GM23338 (cell line): ENCODE results near the gene PLEKHD1. TPM values are rescaled to one million over a fixed set of nuclear protein-coding genes. Genes with fewer than 3 reads are reported as not detected.

Experiments
- ATAC-seq: fragments of 200-7000 bp; cut with Tn5 transposase; 3 replicates; pipeline ENCODE4 v1.9.1; 2020
- DNase-seq: peaks from one replicate; pipeline ENCODE4 v3.0.0-alpha.2; 2015; ENCODE audit warnings: low spot score
- H2AFZ ChIP-seq: fragments of 200-600 bp; sonication (generic); 2 replicates; pipeline ENCODE4 v1.8.0; 2016; ENCODE audit warnings: antibody characterized with exemption, mild to moderate bottlenecking, moderate library complexity
- H3F3A ChIP-seq: fragments of 200-600 bp; sonication (generic); replicated peaks from 2 replicates; pipeline ENCODE4 v1.8.0; 2017; ENCODE audit warnings: antibody characterized with exemption, mixed run types, low read depth
- H3K27ac ChIP-seq: fragments of 200-600 bp; sonication (generic); 2 replicates; pipeline ENCODE4 v1.6.1; 2016; ENCODE audit warnings: low read depth
- H3K27me3 ChIP-seq: fragments of 200-600 bp; sonication (generic); 2 replicates; pipeline ENCODE4 v1.8.0; 2016; ENCODE audit warnings: mild to moderate bottlenecking, mixed run types, moderate library complexity; ENCODE audit not compliant: insufficient read depth
- H3K36me3 ChIP-seq: fragments of 200-600 bp; sonication (generic); 2 replicates; pipeline ENCODE4 v1.8.0; 2016; ENCODE audit warnings: mild to moderate bottlenecking; ENCODE audit not compliant: insufficient read depth
- H3K4me1 ChIP-seq: fragments of 200-600 bp; sonication (generic); 2 replicates; pipeline ENCODE4 v1.8.0; 2016; ENCODE audit warnings: mild to moderate bottlenecking, moderate library complexity; ENCODE audit not compliant: insufficient read depth
- H3K4me2 ChIP-seq: fragments of 200-600 bp; sonication (generic); 2 replicates; pipeline ENCODE4 v1.7.1; 2017; ENCODE audit warnings: mixed run types
- H3K4me3 ChIP-seq: fragments of 200-600 bp; sonication (generic); 2 replicates; pipeline ENCODE4 v1.6.1; 2016; ENCODE audit warnings: mixed run types
- H3K79me2 ChIP-seq: fragments of 200-600 bp; sonication (generic); replicated peaks from 2 replicates; pipeline ENCODE4 v1.8.0; 2017; ENCODE audit warnings: mild to moderate bottlenecking; ENCODE audit not compliant: insufficient read depth
- H3K9me2 ChIP-seq: fragments of 200-600 bp; sonication (generic); 2 replicates; pipeline ENCODE4 v1.8.0; 2017; ENCODE audit not compliant: insufficient read depth
- H4K20me1 ChIP-seq: fragments of 200-600 bp; sonication (generic); replicated peaks from 2 replicates; pipeline ENCODE4 v1.8.0; 2017; ENCODE audit warnings: mild to moderate bottlenecking; ENCODE audit not compliant: insufficient read depth
- H3K27ac Mint-ChIP-seq: 2 replicates; pipeline ENCODE4 v1.8.0; 2020; ENCODE audit warnings: inconsistent platforms, mild to moderate bottlenecking, moderate library complexity, mixed read lengths
- H3K27me3 Mint-ChIP-seq: 3 replicates; pipeline ENCODE4 v1.8.0; 2022; ENCODE audit warnings: low read depth, mild to moderate bottlenecking, moderate library complexity, mixed read lengths, inconsistent platforms; ENCODE audit not compliant: insufficient read depth, poor library complexity
- H3K36me3 Mint-ChIP-seq: 3 replicates; pipeline ENCODE4 v1.8.0; 2021; ENCODE audit warnings: low read depth, mild to moderate bottlenecking, inconsistent platforms, moderate library complexity, mixed read lengths
- H3K4me1 Mint-ChIP-seq: 3 replicates; pipeline ENCODE4 v1.8.0; 2020; ENCODE audit warnings: mild to moderate bottlenecking, inconsistent platforms, mixed read lengths
- H3K4me3 Mint-ChIP-seq: 3 replicates; pipeline ENCODE4 v1.8.0; 2021; ENCODE audit warnings: moderate library complexity, mild to moderate bottlenecking, inconsistent platforms, mixed read lengths
- H3K9me3 Mint-ChIP-seq: 3 replicates; pipeline ENCODE4 v1.8.0; 2020; ENCODE audit warnings: moderate library complexity, mild to moderate bottlenecking, inconsistent platforms, mixed read lengths
- EZH2 ChIP-seq: fragments of 200-600 bp; sonication (generic); IDR thresholded peaks from one replicate; pipeline ENCODE4 v1.8.0; 2017; ENCODE audit warnings: antibody characterized with exemption, mild to moderate bottlenecking, low read depth; ENCODE audit not compliant: unreplicated experiment
- JUNB ChIP-seq: IDR thresholded peaks from one replicate; pipeline ENCODE4 v1.6.1; 2016; ENCODE audit warnings: antibody characterized with exemption; ENCODE audit not compliant: unreplicated experiment
- ZNF114 ChIP-seq: fragments of 250-450 bp; sonication (Bioruptor Pico); IDR thresholded peaks from 2 replicates; pipeline ENCODE4 v1.5.0; 2020; ENCODE audit warnings: mild to moderate bottlenecking, moderate library complexity
- ZNF331 ChIP-seq: fragments of 250-450 bp; sonication (Bioruptor Pico); IDR thresholded peaks from 2 replicates; pipeline ENCODE4 v1.5.0; 2020; ENCODE audit warnings: low read depth, mild to moderate bottlenecking, moderate library complexity
- polyA plus RNA-seq: library from polyadenylated mRNA; unstranded; fragments of >200 nt; fragmentation: Nextera tagmentation; extraction: Ambion mirVana; gene quantifications from 2 replicates; pipeline ENCODE4 v1.2.1, GENCODE V29; 2016
- total RNA-seq: library from RNA; depleted of rRNA; stranded (reverse); fragments of >200 nt; shearing (Covaris generic); gene quantifications from 2 replicates; pipeline ENCODE4 v1.2.3, GENCODE V29; 2014
- TF ChIP-seq, protein P1 (sequence below): IDR thresholded peaks from 2 replicates; pipeline ENCODE4 v1.6.1; 2016; ENCODE audit warnings: antibody characterized with exemption
- TF ChIP-seq, protein P2 (sequence below): IDR thresholded peaks from one replicate; pipeline ENCODE4 v1.6.1; 2018; ENCODE audit warnings: antibody characterized with exemption; ENCODE audit not compliant: unreplicated experiment
- TF ChIP-seq, protein P3 (sequence below): fragments of 250-450 bp; sonication (Bioruptor Pico); IDR thresholded peaks from 2 replicates; pipeline ENCODE4 v1.5.0; 2020; ENCODE audit warnings: mild to moderate bottlenecking, moderate library complexity
- TF ChIP-seq, protein P4 (sequence below), 2 experiments: fragments of 200-600 bp in 1 of 2; sonication (generic) in 1 of 2; conservative IDR thresholded peaks; 2 replicates each; pipeline versions ENCODE4 v1.5.1 to v1.6.1; 2016 to 2017; ENCODE audit warnings: antibody characterized with exemption in 2 of 2, low read depth in 2 of 2, mild to moderate bottlenecking in 2 of 2, moderate library complexity in 1 of 2

Gene PLEKHD1
- total and polyA plus RNA-seq, 2 experiments from 2014 or later = 0.19 to 0.28 TPM

DNA sequence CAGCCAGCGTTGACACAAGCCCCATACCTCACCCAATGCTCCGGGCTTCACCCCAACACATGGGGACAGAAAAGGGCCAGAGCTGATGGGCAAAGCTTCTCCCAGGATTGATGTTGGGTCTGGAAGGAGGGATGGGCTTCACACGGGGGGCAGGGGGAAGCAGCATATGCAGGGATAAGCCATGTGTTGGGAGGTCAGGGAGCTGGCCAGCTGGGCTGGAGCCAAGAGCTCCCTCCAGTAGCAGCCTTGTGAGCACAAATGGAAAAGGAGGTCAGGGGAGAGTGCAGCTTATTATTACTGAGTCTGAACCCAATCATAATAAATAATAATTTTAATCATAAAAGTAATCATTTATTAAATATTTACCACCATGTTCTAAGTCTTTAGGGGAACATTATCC is 9.3 kb downstream of the PLEKHD1 start:
- H3K4me1 Mint-ChIP-seq = no peaks in the 10 kb centered on the region
- Histone ChIP-seq H3K27me3 (no peaks in the 10 kb centered on the region), H2AFZ (no peak overlapping the region), H3K4me1 (no peaks in the 10 kb centered on the region), H3F3A (no peaks in the 10 kb centered on the region), H3K4me2 (no peak overlapping the region), H3K36me3 (no peaks in the 10 kb centered on the region), H3K79me2 (no peaks in the 10 kb centered on the region), H3K27ac (no peak overlapping the region), H4K20me1 (no peaks in the 10 kb centered on the region; the same call in 1 of the 2 replicates), H3K4me3 (no peak overlapping the region), H3K9me2 (no peaks in the 10 kb centered on the region)
- H3K27me3 Mint-ChIP-seq = peaks cover 5% of the 10 kb centered on the region
- H3K27ac Mint-ChIP-seq = no peak overlapping the region
- no peaks in the 10 kb centered on the region for H3K36me3 Mint-ChIP-seq
- no peak overlapping the region for H3K4me3 Mint-ChIP-seq
- no peak for DNase-seq
- no peaks in the 10 kb centered on the region for H3K9me3 Mint-ChIP-seq
- no peak for TF ChIP-seq ZNF331 (CRISPR knock-in tag)
- ATAC-seq = no peak

DNA sequence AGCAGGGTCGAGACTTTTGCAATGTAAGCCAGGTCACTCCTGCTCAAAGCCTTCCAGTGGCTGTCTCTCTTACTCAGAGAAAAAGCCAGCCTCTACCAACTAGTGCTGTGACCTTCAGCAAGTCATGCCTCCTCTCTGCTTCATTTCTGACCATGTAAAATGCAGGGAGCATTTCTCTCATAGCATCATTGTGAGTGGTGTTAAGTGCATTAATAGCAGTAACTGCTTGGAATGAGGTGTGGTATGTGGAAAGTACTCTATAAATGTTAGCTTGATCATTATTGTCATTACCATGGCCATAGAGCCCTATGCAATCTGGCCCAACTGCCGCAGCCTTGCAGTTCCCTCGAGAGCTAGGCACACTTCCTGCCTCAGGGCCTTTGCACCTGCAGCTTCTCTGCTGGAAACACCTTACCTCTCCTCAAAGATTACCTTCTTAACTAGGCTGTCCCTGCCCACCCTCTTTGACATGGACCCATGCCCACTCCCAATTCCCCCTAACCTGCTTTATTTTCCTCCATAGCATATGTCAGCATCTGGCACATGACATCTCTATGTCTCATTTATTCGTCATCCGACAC is 10.9 kb downstream of the PLEKHD1 start:
- Mint-ChIP-seq H3K4me1 (no peaks in the 10 kb centered on the region), H3K27ac (no peak overlapping the region), H3K36me3 (no peaks in the 10 kb centered on the region), H3K9me3 (no peaks in the 10 kb centered on the region), H3K4me3 (no peak overlapping the region), H3K27me3 (peaks cover 5% of the 10 kb centered on the region)
- no peak for DNase-seq
- no peaks in the 10 kb centered on the region; the same call in 1 of the 2 replicates for H4K20me1 ChIP-seq
- no peak overlapping the region for H2AFZ ChIP-seq
- no peaks in the 10 kb centered on the region for H3K9me2 ChIP-seq
- H3K4me3 ChIP-seq = no peak overlapping the region
- no peaks in the 10 kb centered on the region for H3K36me3 ChIP-seq
- no peaks in the 10 kb centered on the region for H3K27me3 ChIP-seq
- no peaks in the 10 kb centered on the region for H3K79me2 ChIP-seq
- H3K4me2 ChIP-seq = no peak overlapping the region
- H3K27ac ChIP-seq = no peak overlapping the region
- no peak for ATAC-seq
- H3K4me1 ChIP-seq = no peaks in the 10 kb centered on the region
- no peaks in the 10 kb centered on the region for H3F3A ChIP-seq
- TF ChIP-seq ZNF331 (CRISPR knock-in tag) (no peak), EZH2 (no peak), ZNF114 (no peak), JUNB (no peak)
- TF ChIP-seq, protein P1, sequence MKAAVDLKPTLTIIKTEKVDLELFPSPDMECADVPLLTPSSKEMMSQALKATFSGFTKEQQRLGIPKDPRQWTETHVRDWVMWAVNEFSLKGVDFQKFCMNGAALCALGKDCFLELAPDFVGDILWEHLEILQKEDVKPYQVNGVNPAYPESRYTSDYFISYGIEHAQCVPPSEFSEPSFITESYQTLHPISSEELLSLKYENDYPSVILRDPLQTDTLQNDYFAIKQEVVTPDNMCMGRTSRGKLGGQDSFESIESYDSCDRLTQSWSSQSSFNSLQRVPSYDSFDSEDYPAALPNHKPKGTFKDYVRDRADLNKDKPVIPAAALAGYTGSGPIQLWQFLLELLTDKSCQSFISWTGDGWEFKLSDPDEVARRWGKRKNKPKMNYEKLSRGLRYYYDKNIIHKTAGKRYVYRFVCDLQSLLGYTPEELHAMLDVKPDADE = no peak
- TF ChIP-seq, protein P2, sequence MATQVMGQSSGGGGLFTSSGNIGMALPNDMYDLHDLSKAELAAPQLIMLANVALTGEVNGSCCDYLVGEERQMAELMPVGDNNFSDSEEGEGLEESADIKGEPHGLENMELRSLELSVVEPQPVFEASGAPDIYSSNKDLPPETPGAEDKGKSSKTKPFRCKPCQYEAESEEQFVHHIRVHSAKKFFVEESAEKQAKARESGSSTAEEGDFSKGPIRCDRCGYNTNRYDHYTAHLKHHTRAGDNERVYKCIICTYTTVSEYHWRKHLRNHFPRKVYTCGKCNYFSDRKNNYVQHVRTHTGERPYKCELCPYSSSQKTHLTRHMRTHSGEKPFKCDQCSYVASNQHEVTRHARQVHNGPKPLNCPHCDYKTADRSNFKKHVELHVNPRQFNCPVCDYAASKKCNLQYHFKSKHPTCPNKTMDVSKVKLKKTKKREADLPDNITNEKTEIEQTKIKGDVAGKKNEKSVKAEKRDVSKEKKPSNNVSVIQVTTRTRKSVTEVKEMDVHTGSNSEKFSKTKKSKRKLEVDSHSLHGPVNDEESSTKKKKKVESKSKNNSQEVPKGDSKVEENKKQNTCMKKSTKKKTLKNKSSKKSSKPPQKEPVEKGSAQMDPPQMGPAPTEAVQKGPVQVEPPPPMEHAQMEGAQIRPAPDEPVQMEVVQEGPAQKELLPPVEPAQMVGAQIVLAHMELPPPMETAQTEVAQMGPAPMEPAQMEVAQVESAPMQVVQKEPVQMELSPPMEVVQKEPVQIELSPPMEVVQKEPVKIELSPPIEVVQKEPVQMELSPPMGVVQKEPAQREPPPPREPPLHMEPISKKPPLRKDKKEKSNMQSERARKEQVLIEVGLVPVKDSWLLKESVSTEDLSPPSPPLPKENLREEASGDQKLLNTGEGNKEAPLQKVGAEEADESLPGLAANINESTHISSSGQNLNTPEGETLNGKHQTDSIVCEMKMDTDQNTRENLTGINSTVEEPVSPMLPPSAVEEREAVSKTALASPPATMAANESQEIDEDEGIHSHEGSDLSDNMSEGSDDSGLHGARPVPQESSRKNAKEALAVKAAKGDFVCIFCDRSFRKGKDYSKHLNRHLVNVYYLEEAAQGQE = no peak
- TF ChIP-seq, protein P3, sequence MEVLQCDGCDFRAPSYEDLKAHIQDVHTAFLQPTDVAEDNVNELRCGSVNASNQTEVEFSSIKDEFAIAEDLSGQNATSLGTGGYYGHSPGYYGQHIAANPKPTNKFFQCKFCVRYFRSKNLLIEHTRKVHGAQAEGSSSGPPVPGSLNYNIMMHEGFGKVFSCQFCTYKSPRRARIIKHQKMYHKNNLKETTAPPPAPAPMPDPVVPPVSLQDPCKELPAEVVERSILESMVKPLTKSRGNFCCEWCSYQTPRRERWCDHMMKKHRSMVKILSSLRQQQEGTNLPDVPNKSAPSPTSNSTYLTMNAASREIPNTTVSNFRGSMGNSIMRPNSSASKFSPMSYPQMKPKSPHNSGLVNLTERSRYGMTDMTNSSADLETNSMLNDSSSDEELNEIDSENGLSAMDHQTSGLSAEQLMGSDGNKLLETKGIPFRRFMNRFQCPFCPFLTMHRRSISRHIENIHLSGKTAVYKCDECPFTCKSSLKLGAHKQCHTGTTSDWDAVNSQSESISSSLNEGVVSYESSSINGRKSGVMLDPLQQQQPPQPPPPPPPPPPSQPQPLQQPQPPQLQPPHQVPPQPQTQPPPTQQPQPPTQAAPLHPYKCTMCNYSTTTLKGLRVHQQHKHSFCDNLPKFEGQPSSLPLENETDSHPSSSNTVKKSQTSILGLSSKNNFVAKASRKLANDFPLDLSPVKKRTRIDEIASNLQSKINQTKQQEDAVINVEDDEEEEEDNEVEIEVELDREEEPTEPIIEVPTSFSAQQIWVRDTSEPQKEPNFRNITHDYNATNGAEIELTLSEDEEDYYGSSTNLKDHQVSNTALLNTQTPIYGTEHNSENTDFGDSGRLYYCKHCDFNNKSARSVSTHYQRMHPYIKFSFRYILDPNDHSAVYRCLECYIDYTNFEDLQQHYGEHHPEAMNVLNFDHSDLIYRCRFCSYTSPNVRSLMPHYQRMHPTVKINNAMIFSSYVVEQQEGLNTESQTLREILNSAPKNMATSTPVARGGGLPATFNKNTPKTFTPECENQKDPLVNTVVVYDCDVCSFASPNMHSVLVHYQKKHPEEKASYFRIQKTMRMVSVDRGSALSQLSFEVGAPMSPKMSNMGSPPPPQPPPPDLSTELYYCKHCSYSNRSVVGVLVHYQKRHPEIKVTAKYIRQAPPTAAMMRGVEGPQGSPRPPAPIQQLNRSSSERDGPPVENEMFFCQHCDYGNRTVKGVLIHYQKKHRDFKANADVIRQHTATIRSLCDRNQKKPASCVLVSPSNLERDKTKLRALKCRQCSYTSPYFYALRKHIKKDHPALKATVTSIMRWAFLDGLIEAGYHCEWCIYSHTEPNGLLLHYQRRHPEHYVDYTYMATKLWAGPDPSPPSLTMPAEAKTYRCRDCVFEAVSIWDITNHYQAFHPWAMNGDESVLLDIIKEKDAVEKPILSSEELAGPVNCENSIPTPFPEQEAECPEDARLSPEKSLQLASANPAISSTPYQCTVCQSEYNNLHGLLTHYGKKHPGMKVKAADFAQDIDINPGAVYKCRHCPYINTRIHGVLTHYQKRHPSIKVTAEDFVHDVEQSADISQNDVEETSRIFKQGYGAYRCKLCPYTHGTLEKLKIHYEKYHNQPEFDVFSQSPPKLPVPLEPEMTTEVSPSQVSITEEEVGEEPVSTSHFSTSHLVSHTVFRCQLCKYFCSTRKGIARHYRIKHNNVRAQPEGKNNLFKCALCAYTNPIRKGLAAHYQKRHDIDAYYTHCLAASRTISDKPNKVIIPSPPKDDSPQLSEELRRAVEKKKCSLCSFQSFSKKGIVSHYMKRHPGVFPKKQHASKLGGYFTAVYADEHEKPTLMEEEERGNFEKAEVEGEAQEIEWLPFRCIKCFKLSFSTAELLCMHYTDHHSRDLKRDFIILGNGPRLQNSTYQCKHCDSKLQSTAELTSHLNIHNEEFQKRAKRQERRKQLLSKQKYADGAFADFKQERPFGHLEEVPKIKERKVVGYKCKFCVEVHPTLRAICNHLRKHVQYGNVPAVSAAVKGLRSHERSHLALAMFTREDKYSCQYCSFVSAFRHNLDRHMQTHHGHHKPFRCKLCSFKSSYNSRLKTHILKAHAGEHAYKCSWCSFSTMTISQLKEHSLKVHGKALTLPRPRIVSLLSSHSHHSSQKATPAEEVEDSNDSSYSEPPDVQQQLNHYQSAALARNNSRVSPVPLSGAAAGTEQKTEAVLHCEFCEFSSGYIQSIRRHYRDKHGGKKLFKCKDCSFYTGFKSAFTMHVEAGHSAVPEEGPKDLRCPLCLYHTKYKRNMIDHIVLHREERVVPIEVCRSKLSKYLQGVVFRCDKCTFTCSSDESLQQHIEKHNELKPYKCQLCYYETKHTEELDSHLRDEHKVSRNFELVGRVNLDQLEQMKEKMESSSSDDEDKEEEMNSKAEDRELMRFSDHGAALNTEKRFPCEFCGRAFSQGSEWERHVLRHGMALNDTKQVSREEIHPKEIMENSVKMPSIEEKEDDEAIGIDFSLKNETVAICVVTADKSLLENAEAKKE (CRISPR knock-in tag) = no peak
- TF ChIP-seq, protein P4, sequence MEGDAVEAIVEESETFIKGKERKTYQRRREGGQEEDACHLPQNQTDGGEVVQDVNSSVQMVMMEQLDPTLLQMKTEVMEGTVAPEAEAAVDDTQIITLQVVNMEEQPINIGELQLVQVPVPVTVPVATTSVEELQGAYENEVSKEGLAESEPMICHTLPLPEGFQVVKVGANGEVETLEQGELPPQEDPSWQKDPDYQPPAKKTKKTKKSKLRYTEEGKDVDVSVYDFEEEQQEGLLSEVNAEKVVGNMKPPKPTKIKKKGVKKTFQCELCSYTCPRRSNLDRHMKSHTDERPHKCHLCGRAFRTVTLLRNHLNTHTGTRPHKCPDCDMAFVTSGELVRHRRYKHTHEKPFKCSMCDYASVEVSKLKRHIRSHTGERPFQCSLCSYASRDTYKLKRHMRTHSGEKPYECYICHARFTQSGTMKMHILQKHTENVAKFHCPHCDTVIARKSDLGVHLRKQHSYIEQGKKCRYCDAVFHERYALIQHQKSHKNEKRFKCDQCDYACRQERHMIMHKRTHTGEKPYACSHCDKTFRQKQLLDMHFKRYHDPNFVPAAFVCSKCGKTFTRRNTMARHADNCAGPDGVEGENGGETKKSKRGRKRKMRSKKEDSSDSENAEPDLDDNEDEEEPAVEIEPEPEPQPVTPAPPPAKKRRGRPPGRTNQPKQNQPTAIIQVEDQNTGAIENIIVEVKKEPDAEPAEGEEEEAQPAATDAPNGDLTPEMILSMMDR (conservative IDR thresholded peaks at IDR 0.05; ENCODE audit: low read depth in 2 of 2) = no peak
